HG02973 (cell line): ENCODE data around the gene C9orf72.
A peak's percentile ranks its signal among the peaks of the same experiment; 100 is the strongest.

Source experiments
- ATAC-seq: cut with Tn5 transposase; IDR thresholded peaks from one replicate; pipeline ENCODE4 v1.9.1; 2021; ENCODE audit warnings: moderate library complexity; ENCODE audit not compliant: unreplicated experiment

C9orf72 gene

DNA sequence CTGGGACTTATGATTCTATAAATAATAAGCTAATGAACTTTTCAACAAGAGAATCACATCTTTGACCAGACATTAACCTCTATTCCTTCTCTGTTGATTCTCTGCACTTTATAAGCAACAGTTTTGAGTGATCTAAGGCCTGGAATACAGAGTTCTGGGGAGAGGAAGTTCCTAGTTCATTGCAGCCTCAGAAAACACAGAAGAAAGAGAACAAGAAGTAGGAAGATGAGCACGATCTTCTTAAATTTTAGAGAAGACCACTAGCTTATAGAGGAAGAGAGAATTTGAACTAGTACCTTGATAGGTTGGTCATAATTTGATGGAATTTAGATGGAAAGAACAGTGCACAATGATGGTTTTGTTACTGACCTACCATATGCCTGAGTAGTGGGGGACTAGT lies 8.5 kb upstream of the C9orf72 start:
- no peak for ATAC-seq

DNA sequence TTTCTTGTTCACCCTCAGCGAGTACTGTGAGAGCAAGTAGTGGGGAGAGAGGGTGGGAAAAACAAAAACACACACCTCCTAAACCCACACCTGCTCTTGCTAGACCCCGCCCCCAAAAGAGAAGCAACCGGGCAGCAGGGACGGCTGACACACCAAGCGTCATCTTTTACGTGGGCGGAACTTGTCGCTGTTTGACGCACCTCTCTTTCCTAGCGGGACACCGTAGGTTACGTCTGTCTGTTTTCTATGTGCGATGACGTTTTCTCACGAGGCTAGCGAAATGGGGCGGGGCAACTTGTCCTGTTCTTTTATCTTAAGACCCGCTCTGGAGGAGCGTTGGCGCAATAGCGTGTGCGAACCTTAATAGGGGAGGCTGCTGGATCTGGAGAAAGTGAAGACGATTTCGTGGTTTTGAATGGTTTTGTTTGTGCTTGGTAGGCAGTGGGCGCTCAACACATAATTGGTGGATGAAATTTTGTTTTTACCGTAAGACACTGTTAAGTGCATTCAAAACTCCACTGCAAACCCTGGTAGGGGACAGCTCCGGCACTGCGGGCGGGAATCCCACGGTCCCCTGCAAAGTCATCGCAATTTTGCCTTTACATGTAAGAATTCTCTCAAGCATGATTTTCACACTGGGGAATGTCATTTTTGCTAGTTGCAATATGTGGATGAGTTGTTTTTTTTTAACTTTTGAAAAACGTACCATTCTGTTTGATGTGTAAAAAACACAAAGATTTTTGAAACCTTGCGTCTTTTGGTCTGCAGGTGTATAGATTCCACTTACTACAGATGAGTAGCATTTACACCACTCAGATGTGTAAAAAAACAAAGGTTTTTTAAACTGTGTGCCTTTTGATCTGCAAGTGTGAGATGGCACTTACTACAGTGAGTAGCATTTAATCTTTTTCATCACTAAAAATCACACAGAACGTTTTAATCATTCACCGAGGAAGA lies 631 bp upstream of the C9orf72 start:
- ATAC-seq: peak; percentile 77

DNA sequence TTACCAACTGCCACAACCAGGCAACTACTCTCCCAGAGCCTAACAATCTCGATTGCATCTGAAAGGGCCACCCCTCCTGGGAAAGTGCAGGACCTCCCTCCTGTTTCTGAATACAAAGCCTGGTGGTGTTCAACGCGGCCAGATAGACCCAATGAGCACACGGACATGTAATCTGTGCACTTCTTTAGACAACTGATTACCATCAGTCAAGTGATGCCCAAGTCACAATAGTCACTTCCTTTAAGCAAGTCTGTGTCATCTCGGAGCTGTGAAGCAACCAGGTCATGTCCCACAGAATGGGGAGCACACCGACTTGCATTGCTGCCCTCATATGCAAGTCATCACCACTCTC lies 739 bp downstream of the C9orf72 start:
- peak; percentile 42 for ATAC-seq

DNA sequence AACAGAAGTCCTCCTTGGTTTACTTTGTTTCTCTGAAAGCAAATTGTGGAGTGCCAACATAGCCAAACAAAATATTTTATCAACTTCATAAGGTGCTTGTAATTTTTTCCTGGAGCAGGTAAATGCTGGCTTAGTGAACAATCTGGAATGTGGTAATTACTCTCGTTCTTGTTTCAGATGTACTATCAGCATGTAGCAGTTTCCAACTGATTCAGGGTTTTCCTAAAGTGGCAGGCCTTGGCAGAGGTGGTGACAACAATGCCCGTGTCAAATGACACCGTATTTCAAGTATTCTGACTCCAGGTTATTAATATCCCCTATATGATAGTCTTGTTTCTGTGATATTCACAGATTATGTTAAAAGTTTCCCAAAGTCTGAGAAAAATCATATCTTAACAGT lies 1.2 kb downstream of the C9orf72 start:
- no peak for ATAC-seq

DNA sequence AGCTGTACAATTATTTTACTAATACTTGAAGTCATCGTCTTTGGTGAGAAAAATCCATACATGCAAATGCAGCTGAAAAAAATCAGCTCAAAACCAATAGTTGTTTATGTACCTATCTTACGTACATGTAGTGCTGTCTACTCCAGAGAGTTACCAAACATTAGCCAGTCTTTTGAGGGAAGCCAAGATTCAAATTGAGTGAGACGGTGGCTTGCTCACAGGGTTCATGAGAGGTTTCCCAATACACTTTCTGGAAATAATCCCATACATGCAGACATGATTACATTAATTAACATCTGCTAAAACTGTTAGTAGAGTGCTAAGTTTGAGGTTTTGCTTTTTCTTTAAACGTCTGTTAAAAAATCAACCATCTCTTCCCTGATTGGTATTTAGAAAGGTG lies 2.3 kb downstream of the C9orf72 start:
- ATAC-seq: no peak

DNA sequence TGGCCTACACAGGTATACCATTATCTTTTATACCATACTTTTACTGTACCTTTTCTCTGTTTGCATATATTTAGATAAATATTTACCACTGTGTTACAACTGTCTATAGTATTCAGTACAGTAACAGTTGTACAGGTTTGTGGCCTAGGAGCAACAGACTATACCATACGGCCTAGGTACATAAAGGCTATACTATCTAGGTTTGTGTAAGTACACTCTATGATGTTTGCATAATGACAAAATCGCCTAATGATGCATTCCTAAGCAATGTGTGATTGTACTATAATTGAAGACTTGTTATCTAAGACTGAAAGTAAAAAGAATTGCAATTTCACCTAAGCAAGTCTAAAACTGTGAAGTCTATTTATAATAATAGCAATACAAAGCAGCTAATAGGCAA lies 3.9 kb downstream of the C9orf72 start:
- ATAC-seq: no peak

DNA sequence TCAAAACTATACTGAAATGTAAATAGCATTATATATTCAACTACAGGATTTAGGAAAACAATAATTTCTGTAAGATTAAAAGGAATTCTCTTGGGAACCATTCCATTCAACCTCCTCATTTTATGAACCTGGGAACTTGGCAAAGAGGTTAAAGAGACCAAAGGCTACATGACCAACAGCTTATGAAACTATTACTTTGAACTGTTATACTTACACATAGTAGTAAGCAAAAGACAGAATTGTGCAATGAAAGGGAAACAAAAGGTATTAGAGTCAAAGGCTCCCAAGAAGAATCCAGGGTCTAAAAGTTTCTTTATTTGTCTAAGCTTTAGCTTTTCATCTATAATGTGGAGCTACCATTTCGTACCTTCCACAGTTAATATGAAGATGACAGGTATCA lies 7.2 kb downstream of the C9orf72 start:
- ATAC-seq: no peak

DNA sequence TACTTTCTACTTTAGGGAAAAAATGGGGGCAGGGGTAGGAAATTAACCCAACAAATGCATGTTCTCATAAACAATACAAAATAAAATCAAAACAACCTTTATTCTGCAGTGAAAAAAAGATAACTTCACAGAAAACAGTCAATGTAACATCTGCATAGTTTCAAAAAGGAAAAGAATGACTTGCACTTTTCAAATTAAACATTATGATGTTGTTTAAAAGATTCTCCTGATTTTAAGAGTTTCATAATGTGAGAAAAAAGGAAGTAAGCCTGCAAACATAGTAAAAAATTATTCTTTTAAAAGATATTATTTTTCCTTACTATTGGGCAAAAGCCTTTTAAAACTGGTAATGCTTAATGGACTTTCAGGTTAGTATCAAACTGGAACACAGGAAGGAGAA lies 7.6 kb downstream of the C9orf72 start:
- no peak for ATAC-seq

DNA sequence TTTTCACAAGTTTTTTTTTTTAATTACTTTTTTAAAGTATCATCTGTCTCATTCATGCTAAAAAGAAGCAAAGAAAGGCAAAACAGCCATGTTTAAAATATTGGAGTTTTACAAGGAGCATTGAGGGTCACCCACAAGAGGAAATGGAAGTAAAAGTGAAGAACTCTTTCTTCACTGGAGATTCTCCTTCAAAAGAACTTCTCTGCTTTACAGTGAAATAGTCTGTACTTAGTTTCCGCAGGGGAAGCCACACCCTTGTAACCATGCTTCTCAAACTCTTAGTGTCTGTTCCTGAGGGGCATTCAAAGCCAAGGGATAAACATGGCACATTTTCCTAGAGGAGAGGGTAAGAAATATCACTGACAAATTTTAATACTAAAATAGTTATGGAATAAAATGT lies 8.6 kb downstream of the C9orf72 start:
- ATAC-seq: no peak

DNA sequence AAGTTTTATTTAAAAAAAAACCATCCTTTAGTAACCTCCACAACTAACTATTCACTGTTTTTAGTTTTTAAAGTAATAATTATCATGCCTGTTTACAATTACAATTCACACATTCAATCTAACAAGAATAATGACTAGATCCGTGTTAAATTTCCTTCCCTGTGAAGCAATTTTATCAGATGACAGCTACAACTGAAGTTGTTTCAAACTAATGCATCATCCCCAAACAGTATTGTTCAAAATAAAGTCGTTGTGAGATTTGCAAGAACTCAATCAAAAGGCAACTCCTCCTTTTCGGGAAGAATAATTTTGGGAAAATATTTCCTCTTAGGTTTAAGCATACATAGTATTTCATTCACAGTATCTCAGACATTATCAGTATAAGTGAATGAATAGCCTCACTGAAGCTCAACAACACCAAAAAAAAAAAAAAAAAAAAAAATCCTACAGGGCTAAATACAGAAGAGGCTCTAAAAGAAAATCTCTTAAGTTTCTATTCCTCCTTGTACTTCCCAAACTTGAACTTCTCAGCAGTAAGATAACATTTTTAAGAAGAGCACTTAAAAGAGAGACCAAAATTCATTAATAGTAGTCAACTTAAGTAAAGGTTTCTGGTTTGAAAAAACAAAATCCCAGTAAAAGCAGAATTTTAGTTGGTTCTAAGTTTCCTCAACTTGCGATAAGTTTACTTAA lies 9.4 kb downstream of the C9orf72 start:
- ATAC-seq: no peak

DNA sequence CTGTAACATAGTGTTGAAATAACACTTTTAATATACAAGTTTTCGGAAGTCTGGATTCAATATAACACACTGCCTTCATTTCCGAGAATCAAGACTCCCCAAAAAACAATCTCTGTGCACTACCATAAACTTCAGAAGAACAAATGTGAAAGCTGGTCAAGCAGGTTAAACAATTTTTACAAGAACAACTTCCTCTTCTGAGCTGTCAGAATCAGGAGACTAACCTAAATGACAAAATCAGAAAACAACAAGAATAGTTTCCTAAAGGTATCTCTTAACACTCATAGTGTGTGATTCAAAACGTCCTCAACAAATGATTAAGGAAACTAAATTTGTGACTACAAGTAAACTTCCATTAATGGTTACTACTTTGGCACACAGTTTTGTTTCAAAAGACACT lies 11.6 kb downstream of the C9orf72 start:
- peak; percentile 63 for ATAC-seq

DNA sequence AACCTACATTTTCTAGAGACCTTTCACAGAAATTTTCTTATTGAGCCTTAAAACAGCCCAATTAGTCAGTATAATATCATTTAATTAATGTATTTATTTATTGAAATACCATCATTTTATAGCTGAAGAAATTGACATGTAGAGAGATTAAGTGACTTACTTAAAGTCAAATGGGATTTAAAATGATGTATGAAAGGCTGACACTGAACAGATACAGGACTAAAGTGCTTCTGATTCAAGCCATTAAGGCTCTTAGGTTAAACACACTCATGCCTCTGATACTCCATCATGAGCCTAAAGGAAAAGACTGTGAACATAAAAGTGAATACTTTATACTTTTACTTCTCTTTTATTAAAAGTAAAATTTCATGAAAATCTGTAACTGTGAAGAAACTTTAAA lies 12.8 kb downstream of the C9orf72 start:
- no peak for ATAC-seq

DNA sequence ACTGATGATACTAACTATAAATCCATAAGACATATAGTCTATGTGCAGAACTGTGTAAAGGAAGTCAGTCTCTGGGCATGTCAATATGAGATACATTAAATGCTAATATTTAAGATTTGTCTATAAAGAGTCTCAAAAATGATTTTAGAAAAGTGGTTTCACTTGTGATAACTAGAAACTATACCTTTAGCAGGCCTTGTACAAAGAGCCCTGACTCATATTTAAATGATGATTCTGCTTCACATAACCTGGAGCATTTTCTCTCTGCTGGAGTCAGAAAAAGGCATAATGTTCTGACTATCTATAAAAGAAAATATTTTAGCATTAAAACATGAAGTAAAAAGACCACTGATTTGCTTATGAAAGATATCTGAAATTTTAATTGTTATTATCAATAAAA lies 15.0 kb downstream of the C9orf72 start:
- no peak for ATAC-seq

DNA sequence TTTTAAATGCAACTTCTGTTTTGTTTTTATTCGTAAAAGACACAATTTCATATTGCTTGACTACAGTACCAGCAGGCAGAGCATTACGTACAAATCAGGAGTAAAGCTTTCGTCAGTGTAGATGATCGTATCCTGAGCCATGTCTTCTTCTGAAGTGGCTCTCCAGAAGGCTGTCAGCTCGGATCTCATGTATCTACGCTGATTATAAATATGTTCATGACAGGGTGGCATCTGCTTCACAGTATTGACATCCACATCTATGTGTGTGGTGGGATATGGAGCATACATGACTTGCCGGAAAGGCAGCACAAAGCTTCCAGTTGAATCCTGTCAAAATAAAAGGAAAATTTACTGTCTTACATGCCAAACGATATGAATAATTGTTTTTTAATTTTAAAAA lies 16.8 kb downstream of the C9orf72 start:
- ATAC-seq: no peak

DNA sequence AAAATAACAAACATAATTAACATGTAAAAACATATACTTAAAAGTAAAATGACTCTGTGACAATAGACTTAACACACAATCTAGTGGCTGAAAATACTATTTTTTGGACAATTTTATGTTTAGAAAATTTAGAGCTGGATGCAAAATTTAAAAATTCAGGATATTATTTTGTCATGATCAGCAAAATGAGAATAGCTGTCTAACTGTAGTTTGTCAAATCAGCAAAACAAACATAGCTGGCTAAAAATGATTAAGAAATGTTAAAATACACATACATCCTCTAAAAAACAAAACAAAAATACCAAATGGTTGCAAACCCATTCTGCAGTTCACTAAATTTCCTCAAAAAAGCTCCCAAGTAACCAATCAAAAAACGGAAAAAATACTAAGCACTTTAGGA lies 18.6 kb downstream of the C9orf72 start:
- ATAC-seq: no peak

DNA sequence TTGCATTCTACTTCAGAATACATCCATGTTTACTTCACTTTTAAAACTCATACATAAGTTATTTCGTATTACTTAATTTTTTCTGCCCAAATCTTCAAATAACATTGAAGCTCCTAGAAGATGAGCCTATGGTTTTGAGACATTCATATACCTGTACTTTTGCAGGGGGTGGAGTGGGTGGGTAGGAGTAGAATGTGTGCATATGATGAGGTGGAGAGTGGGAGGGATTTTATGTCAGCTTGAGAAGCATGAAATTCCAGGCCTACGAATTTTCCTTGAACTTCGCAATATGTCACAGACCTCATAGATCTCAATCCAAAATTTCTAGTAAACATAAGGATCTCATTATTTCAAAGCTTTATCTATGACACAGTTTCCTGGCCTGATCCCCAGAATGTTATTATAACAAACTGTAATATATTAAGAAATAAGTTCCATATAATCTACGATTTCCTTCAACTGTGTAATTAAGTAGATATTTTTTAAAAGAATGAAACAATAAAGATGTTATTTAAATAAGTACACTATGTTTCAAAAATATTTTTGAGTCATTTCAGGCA lies 24.0 kb downstream of the C9orf72 start:
- ATAC-seq: no peak

DNA sequence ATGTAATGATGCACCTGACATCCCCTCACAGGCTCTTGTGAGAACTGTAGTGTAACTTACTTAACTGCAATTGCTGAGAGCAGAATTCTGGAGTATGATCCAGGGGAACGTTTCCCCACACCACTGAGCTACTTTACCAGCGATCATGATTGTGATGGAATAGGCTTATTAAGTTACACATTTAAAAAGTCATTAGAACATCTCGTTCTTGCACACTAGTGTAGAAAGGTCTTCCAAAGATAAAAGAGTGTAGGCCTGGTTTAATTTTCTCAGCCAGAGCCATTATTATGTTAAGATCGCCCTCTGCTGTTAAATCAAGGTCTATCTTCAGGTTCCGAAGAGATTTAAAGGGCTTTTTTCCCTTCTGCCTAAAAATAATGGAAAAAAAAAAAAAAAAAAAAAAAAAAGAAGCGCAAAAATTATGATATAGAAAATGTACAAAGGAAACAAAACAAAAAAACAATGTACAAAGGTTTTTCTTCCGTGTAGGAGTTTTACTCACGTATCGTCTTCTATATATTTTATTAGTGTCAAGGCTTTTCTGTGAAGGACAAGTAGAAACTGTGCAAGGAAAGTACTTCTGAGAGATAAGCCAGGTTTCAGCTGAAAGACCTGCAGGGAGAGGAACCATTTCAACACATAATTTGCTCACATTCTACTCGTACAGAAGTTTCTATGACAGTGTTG lies 25.1 kb downstream of the C9orf72 start:
- no peak for ATAC-seq

DNA sequence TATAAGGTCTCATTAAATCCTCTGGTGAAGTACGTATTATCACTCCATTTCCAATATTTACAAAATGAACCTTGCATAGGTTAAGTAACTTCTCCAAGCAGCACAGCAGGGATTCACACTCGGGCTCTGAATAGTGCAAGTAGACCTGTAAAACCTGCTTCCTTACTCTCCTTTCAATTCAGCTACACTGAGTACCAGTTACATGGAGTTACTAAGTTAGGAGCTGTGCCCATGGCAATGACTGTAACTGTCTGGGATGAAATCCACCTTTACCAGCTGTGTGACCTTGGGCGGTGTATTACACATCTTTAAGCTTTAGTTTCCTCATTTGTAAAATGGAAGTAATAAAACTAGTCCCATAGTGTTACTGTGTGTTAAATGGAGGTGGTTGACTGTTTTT lies 27.8 kb downstream of the C9orf72 start:
- ATAC-seq: no peak

DNA sequence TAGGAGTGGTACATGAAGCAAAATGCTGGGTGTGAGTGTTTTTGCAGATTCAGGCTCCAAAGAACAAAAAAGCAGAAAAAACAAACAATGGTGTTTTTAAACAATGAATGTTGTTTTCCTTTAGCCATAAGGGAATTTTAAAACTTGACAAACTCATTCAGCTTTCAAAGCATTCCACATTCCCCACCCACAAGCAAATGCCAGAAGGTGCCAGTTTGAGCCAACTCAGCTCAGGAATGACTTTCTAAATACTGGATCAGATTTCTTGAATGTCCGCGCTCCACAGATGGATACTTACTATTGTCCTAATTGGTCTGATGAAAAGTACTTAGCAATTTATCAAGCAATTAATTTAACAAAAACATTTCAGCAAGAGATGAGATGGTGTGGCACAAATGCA lies 30.8 kb downstream of the C9orf72 start:
- no peak for ATAC-seq

DNA sequence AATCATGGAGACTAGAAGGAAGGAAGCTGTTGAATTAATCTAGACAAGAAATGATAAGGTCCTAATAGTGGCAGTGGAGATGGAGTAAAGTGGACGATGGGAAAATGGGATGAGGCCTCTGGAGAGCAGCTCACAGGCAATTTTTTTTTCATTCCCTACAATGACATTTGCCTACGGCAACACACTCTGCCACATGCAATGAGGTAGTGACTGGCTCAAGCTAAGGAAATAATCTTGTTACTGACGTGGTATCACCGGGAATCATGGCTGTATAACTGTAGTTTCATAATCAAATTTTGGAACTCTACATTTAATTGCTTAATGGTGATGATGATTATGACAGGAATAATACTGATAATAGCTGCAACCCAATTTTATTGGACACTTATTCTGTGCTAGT lies 31.5 kb downstream of the C9orf72 start:
- ATAC-seq: no peak

DNA sequence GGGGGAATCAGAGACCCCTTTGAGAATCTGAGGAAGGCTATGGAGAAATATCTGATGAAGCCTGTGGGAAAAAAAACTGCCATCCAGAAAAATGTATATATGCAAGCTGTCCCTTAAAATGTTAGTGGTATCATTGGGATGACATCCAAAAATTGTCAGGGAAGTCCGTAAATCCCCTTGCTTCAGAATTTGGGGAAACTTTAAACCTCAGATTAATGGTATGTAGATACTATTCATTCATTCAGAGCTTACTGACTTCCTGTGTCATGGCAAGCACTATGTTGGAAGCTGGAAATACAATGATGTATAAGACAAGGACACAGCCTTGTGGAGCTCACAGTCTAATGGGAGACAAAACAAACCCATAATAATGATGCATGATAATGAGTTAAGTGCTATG lies 32.8 kb downstream of the C9orf72 start:
- ATAC-seq: no peak
